Measurements from ENCODE around the gene C16orf96. TPM values are rescaled to one million over a fixed set of nuclear protein-coding genes. Genes with fewer than 3 reads are reported as not detected.

Gene C16orf96
- total and polyA plus RNA-seq, 2 of the 13 experiments (the other 11 are each of a cell fraction or from before 2014, with no cell fraction given): 0.03 TPM; not detected in 1

GRCh38 chr16:4614571-4615383, 58.6 kb downstream of the C16orf96 start, which contains the start of gene UBALD1 (continued):
- TF ChIP-seq TRIM22 (IDR thresholded peaks at IDR 0.05) (no peak), ZNF414 (CRISPR knock-in tag; IDR thresholded peaks at IDR 0.05) (no peak), ZNF326 (CRISPR knock-in tag; IDR thresholded peaks at IDR 0.05; ENCODE audit: borderline replicate concordance) (no peak), ZNF749 (CRISPR knock-in tag; IDR thresholded peaks at IDR 0.05; ENCODE audit: borderline replicate concordance) (no peak), MAX (IDR thresholded peaks at IDR 0.05) (peak; percentile 87), NR1H2 (CRISPR knock-in tag; IDR thresholded peaks at IDR 0.05; ENCODE audit: borderline replicate concordance, low read depth) (no peak), MYC (CRISPR knock-in tag; IDR thresholded peaks at IDR 0.05; ENCODE audit: borderline replicate concordance) (peak; percentile 95), ISL2 (CRISPR knock-in tag; IDR thresholded peaks at IDR 0.05) (peak; percentile 75; the same call in 1 of the 2 replicates), CENPT (CRISPR knock-in tag; IDR thresholded peaks at IDR 0.05; ENCODE audit: low read depth) (no peak), NFYB (CRISPR knock-in tag; IDR thresholded peaks at IDR 0.05) (peak; percentile 63), POLR2AphosphoS2 (IDR thresholded peaks at IDR 0.05; ENCODE audit: low read depth, low read length) (no peak), ZNF816 (CRISPR knock-in tag; IDR thresholded peaks at IDR 0.05; ENCODE audit: borderline replicate concordance) (no peak), ZNF589 (CRISPR knock-in tag; conservative IDR thresholded peaks at IDR 0.05) (peak; percentile 59; the same call in 1 of the 2 replicates), MAFG (CRISPR knock-in tag; IDR thresholded peaks at IDR 0.05) (no peak), KDM3A (CRISPR knock-in tag; IDR thresholded peaks at IDR 0.05; ENCODE audit: low read depth) (peak; percentile 61; the same call in 1 of the 2 replicates), ZMYM2 (CRISPR knock-in tag; IDR thresholded peaks at IDR 0.05) (no peak), ZSCAN12 (CRISPR knock-in tag; IDR thresholded peaks at IDR 0.05) (no peak), SAFB2 (CRISPR knock-in tag; IDR thresholded peaks at IDR 0.05; ENCODE audit: borderline replicate concordance, low read depth) (0 out of 2 replicates have a peak, but pooled peaks have one; percentile 27), ZNF83 (CRISPR knock-in tag; IDR thresholded peaks at IDR 0.05; ENCODE audit: borderline replicate concordance) (0 out of 2 replicates have a peak, but pooled peaks have one; percentile 19), ZNF800 (CRISPR knock-in tag; IDR thresholded peaks at IDR 0.05) (no peak; the same call in none of the 2 replicates), POLR2A (IDR thresholded peaks at IDR 0.05; ENCODE audit: insufficient read depth in 1 of 2, low read depth in 2 of 2, low read length in 2 of 2) (peak; percentile 73 to 90), ZNF446 (CRISPR knock-in tag; IDR thresholded peaks at IDR 0.05) (no peak), ZNF33B (CRISPR knock-in tag; IDR thresholded peaks at IDR 0.05) (no peak), ZNF430 (CRISPR knock-in tag; IDR thresholded peaks at IDR 0.05) (peak; percentile 24; the same call in 1 of the 2 replicates)
- TF ChIP-seq, protein P1, sequence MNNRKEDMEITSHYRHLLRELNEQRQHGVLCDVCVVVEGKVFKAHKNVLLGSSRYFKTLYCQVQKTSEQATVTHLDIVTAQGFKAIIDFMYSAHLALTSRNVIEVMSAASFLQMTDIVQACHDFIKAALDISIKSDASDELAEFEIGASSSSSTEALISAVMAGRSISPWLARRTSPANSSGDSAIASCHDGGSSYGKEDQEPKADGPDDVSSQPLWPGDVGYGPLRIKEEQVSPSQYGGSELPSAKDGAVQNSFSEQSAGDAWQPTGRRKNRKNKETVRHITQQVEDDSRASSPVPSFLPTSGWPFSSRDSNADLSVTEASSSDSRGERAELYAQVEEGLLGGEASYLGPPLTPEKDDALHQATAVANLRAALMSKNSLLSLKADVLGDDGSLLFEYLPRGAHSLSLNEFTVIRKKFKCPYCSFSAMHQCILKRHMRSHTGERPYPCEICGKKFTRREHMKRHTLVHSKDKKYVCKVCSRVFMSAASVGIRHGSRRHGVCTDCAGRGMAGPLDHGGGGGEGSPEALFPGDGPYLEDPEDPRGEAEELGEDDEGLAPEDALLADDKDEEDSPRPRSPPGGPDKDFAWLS (CRISPR knock-in tag; IDR thresholded peaks at IDR 0.05; ENCODE audit: borderline replicate concordance): no peak; the same call in 1 of the 2 replicates

All from HepG2 (cell line).